Measurements from ENCODE around the gene CHMP3.

GRCh38 chr2:86470890-86471289 lies 92.4 kb downstream of the CHMP3 start:
- TF ChIP-seq CTCF (IDR thresholded peaks at IDR 0.05; ENCODE audit: borderline replicate concordance, extremely low read depth, low read length, poor library complexity, severe bottlenecking) (no peak), EZH2 (IDR thresholded peaks at IDR 0.05; ENCODE audit: borderline replicate concordance, low read depth, low read length, severe bottlenecking) (no peak)
